ENCODE results near the gene RCOR2.
"Not testable (repeated sequence)": the region's sequence is repeated elsewhere in the genome, so short reads cannot be mapped to it uniquely, and the experiment has no call there.

The RCOR2 gene

GRCh38 chr11:63876616-63877015, 40.3 kb downstream of the RCOR2 start:
- no peak for DNase-seq

- no peak for DNase-seq
Measured at GRCh38 chr11:63875506-63876065, 41.4 kb downstream of the RCOR2 start.

- DNase-seq = no peak
Measured at GRCh38 chr11:63874511-63874910, 42.5 kb downstream of the RCOR2 start.

- DNase-seq = no peak
Measured at GRCh38 chr11:63873311-63873710, 43.7 kb downstream of the RCOR2 start.

GRCh38 chr11:63872800-63873197, 44.2 kb downstream of the RCOR2 start:
- DNase-seq = no peak

GRCh38 chr11:63871962-63872799, 44.8 kb downstream of the RCOR2 start:
- peak; percentile 86 for DNase-seq

GRCh38 chr11:63870351-63871140, 46.4 kb downstream of the RCOR2 start:
- DNase-seq = no peak

GRCh38 chr11:63869683-63870082, 47.3 kb downstream of the RCOR2 start:
- no peak for DNase-seq

- no peak for DNase-seq
Measured at GRCh38 chr11:63869171-63869591, 47.8 kb downstream of the RCOR2 start.

- no peak for DNase-seq
Measured at GRCh38 chr11:63868399-63869064, 48.4 kb downstream of the RCOR2 start.

- no peak for DNase-seq
Measured at GRCh38 chr11:63867511-63867910, 49.5 kb downstream of the RCOR2 start.

- peak; percentile 51 for DNase-seq
Measured at GRCh38 chr11:63866211-63866610, 50.8 kb downstream of the RCOR2 start.

GRCh38 chr11:63863620-63864019, 53.3 kb downstream of the RCOR2 start:
- DNase-seq = not testable (repeated sequence)

- no peak for DNase-seq
Measured at GRCh38 chr11:63862923-63863322, 54.0 kb downstream of the RCOR2 start.

All from fibroblast of skin of abdomen (primary cell).